Nucleus accumbens (tissue), 56 donors: ENCODE measurements around the gene PRKAG2.
A peak's percentile ranks its signal among the peaks of the same experiment; 100 is the strongest.

ENCODE experiments used
- DNase-seq, 56 donors: peaks; one replicate each; lab custom pipeline; 2025; lab: John Stamatoyannopoulos, UW

The PRKAG2 gene

GRCh38 chr7:151707757-151708156 lies 169.2 kb downstream of the PRKAG2 start:
- DNase-seq = no peak

GRCh38 chr7:151707105-151707469 lies 169.8 kb downstream of the PRKAG2 start:
- no peak for DNase-seq

GRCh38 chr7:151706277-151707104 lies 170.4 kb downstream of the PRKAG2 start:
- no peak for DNase-seq

- DNase-seq = peak in 8 of 56 donors; percentile 14 to 52 (median 37)
Observed at GRCh38 chr7:151705636-151706276, 171.2 kb downstream of the PRKAG2 start.

GRCh38 chr7:151704960-151705635 lies 171.8 kb downstream of the PRKAG2 start:
- DNase-seq = no peak

- no peak for DNase-seq
Observed at GRCh38 chr7:151704299-151704959, 172.5 kb downstream of the PRKAG2 start.

GRCh38 chr7:151702961-151703360 lies 174.0 kb downstream of the PRKAG2 start:
- peak in 3 of 56 donors; percentile 18 to 38 (median 31) for DNase-seq

GRCh38 chr7:151700586-151701165 lies 176.2 kb downstream of the PRKAG2 start:
- DNase-seq = peak in 2 of 56 donors; percentile 9 to 10

- peak in 1 of 56 donors; percentile 21 for DNase-seq
Observed at GRCh38 chr7:151699928-151700319, 177.0 kb downstream of the PRKAG2 start.

- no peak for DNase-seq
Observed at GRCh38 chr7:151699147-151699927, 177.6 kb downstream of the PRKAG2 start.

- no peak for DNase-seq
Observed at GRCh38 chr7:151697942-151698341, 179.0 kb downstream of the PRKAG2 start.

- DNase-seq = no peak
Observed at GRCh38 chr7:151697515-151697895, 179.4 kb downstream of the PRKAG2 start.

GRCh38 chr7:151696721-151697514 lies 180.0 kb downstream of the PRKAG2 start:
- DNase-seq = peak in 3 of 56 donors; percentile 12 to 65 (median 23)

GRCh38 chr7:151695951-151696541 lies 180.9 kb downstream of the PRKAG2 start:
- DNase-seq = peak in 36 of 56 donors; percentile 13 to 72 (median 36)

GRCh38 chr7:151694828-151695580 lies 181.9 kb downstream of the PRKAG2 start:
- peak in 1 of 56 donors; percentile 41 for DNase-seq

GRCh38 chr7:151694441-151694827 lies 182.5 kb downstream of the PRKAG2 start:
- DNase-seq = no peak

GRCh38 chr7:151693140-151693539 lies 183.8 kb downstream of the PRKAG2 start:
- DNase-seq = no peak

- DNase-seq = no peak
Observed at GRCh38 chr7:151692721-151693120, 184.2 kb downstream of the PRKAG2 start.
